ENCODE measurements around the gene NXPH1.
A peak's percentile ranks its signal among the peaks of the same experiment; 100 is the strongest.

The NXPH1 gene

DNA sequence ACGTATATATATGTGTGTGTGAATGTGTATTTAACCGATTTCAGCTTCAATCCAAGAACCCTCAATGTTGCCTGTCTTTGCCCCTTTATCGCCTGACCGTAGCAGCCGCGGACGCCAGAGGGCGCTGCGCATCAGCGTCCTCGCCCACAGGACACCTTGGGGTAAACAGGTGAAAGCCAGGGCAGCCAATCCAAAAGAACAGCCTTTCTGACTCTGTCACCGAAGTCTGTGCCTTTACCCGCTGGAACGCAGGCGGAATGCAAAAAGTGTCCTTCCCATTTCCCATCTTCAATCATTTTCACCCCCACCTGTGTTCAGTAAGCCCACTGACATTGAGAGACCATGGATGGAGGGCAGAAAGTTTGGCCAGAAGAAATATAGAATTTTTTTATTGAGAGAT lies 3.6 kb downstream of the NXPH1 start:
- peak; percentile 70 for DNase-seq (ENCODE audit: low spot score)

DNA sequence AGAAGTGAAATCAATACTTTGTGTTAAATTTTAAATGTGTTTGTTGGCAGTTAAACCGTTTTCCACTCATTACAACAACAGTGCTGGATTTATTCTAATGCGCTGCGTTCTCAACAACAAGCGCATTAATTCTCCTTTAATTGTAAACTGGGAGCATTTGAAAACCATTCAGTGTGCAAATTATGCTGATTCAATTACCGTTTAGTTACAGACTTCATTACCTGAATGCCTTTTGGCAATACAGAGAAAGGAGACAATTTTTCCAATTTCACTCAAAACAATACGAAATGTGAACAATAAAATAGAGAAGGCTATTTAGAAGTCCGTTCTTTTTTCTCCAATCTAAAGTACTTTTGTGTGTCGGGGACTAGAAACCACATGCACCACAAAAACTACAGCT lies 4.2 kb downstream of the NXPH1 start:
- DNase-seq (ENCODE audit: low spot score) = no peak

DNA sequence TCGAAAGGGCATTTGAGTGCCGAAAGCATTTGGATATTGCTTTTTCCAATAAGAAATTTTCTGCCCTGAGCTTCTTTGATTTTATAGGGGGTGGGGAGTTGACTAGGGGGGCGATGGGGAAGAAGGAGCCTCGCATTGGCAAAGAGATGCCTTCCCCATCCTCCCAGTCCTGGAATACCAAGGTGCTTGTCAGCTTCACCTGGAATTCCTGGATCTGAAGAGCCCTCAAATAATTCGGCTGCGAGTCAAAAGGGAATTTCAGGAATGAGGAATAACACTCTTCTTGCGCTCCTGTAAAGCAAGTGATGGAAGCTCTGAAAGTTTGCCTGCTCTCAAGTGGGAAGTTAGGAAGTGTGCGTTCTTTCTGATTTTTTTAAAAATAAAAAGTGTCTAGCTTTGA lies 7.3 kb downstream of the NXPH1 start:
- no peak for DNase-seq (ENCODE audit: low spot score)

DNA sequence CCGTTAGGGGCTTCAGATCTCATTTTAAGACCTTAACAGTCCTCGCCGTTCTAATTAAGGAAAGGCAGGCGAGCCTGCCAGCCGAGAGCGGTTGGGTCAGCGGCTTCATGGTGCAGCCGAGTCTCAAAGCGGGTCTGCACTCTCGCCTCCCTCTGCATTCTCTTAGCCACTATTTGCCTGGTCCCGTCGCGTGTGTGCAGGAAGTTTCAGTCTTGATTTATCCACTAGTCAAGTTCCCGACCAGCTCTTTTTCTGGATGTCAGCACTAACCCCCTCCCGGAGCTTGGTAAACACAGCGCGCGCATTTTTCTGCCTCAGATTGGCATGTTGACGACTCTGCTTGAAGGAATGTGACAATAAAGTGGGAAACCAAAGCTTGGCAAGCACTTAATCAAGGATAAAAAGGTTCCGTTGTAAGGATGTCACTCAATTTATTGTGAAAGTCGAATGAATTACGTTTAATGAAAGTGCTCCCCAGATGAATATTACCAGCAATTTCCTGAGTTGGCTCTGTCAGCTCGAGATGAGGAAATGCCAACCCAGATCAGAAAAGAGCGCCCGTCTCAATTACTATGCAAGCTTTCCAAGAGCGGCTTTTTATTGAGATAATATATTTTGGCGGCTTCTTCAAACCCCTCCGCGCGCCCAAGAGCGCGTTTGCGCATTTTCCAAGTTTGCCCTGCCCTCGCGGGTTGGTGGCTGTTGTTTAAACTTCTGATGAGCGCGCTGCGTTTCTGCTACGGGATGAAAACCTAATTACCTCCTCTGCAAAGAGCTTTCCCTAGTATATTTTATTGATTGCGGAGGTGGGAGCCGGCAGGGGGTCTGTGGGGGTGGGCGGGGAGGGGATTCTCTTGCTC lies 7.9 kb downstream of the NXPH1 start:
- no peak for DNase-seq (ENCODE audit: low spot score)

DNA sequence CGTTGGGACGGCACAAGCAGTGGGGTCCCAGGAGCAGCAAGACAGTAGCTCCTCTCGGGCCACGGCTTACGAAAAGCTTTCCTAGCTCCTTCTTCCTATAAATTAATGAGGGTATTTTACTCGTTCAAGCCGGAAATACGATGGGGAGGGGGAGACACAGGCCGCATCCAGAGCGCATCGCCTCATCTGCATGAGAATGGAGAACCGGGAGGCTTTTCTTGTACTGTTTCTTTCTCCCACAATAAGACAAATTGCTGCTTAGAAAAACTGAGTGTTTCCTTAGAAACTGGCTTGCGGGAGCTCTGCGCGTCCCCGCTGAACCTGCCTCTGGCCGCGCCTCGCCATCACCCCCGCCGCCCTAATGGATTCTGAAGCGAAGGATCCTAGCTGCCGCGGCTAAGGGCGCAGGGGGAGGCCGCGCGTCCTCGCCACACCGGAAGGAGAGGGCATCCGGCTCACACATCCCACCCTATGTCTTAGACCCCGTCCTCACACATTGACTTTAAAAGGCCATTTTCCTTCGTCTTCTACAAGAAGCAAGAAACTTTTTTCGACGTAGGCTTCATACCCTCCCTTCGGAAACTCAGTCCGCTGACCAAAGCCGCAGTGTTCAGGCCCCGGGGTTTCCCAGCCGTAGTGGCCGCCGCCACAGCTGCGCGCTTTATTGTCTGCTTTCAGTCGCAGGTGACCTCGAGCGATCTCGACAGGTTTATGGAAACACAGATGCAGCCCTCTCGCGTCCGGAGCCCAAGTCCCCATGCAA lies 8.8 kb downstream of the NXPH1 start:
- DNase-seq (ENCODE audit: low spot score) = no peak

DNA sequence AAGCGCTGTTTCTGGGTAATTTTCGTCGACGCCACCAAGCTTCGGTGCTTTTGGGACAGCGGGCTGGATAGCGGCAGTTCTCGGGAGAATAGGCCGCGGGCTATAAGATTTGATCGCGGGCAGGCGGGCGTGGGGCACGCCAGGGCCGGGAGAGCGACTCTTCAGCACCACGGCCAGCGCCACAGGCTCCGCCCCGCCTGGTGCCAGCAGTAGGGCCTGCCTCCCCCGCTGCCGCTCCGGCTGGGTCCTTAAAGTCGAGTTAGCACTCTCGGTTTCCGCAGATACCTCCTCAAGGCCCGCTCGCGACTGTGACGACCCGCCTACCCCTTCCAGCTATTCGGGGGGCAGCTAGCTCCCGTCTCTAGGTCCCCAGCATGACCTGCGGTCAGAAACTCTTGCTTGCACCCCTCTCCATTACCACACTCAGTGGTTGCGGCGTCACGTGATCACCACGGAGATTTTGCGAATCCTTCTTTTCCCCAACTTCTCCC lies 9.4 kb downstream of the NXPH1 start:
- DNase-seq (ENCODE audit: low spot score) = no peak

DNA sequence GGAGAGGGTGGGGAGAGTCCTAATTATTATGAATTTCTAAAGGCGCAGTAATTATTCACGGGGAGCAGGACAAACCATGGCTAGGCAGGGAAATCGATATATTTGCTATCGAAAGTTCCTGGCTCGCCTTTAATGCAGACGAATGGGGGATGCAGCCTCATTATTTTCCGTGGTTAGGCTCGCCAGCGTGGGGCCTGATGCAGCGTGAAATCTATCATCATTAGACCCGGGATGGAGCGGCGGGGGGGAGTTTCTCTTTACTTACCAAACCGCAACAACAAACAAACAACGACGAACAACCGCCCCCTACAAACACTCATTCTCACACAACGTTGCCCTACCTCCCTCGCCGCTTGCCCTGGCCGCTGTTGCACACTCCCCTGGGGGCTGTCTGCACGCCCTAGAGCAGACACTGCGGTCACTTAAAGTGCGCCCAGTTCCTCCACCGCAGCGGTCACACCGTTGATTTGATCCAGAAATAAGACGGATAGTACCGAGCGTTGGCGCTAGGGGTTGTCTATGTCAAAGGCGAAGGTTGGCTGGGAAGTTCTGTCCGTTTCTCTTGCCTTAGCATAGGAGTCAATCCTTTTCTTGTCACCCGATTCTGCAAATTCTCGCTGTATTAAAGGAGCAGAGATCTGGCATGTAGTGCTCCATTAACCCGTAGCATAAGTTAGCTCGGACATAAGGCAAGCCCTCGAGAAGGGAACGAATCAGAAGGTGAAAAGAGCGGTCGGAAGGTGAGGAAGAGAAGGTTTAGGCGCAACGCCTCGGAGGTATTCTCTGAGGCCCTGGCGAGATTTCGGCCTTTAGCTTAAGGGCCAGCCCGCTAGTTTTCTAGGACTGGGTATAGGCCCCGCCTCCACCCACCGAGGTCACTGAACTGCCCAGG lies 10.4 kb downstream of the NXPH1 start:
- DNase-seq (ENCODE audit: low spot score) = peak; percentile 58

DNA sequence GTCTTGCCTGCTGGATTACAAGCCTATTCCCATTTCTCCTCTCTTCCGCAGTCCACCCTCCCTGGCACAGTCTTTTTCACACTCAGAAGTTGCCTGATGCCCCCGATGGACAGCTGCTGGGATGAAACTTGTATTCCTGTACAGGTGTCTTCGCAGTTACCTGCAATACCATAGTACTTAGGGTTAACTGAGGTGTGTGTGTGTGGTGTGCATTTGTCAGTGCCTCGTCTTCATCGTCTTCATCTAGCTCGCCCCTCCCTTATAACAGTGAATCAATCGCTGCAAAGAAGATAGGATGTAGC lies 11.0 kb downstream of the NXPH1 start:
- DNase-seq (ENCODE audit: low spot score) = no peak

DNA sequence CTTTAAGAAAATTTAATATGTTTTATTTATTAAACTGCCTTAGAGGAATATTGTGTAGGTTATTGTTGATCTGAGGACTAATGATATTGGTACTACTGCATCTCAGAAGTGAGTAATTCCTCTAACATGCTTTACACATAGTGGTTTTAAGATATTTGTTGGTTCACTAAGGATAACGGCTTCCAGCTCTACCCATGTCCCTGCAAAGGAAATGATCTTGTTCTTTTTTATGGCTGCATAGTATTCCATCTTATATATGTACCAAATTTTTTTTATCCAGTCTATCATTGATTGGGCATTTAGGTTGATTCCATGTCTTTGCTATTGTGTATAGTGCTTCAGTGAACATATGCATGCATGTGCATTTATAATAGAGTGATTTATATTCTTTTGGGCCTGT lies 20.1 kb downstream of the NXPH1 start:
- no peak for DNase-seq (ENCODE audit: low spot score)

DNA sequence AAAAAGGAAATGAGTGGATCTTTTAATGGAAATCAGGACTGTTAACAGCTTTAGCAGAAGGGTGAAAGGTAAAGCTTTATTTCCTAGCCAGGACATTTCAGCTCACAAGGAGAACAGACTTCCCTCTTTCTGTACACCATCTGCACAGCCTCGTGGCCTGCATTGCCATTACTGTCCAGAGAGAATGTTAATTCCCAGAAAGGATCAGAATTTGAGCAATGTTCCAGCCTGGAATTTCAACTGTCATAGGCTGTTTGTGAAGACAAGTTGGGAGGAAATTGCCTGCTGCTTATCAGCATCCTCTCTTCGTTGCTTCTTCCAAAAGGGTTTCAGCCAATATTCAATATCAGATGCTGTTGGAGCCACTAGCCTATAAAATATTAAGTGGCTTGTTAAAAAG lies 22.0 kb downstream of the NXPH1 start:
- DNase-seq (ENCODE audit: low spot score) = peak; percentile 63

DNA sequence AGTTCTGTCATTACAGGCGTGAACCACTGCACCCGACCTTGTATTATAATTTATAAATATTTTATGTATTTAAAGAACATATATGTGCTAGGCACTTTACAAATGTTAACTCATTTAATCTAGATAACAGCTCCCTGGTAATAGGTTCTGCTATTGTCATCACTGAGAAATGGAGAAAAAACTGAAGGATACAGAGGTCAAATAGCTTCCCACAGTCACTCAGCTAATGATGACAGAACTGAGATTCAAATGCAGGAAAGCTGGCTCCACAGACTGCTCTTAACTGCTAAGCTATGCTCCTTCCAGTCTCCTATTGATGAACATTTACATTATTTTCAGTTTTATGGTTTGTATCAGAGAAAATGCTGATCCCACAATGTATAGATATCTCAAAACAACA lies 28.9 kb downstream of the NXPH1 start:
- no peak for DNase-seq (ENCODE audit: low spot score)

DNA sequence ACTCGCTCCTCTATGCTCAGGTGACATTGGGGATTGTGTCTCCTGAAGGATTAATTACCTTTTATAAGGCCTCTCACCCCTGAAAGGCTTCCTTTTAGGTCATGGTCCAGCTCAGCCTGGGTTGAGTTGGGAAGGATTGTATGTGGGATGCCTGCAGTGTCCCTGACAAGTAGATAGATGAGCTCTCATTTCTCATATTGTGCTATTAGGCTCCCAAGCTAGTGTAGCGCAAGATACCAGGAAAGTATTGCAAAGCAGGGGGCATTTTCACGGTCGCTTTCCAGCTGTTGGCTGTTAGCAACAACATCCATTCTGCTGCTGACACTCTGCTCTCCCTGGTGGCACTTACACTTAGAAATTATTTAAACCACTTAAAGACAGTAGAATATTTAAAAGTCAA lies 31.9 kb downstream of the NXPH1 start:
- no peak for DNase-seq (ENCODE audit: low spot score)

DNA sequence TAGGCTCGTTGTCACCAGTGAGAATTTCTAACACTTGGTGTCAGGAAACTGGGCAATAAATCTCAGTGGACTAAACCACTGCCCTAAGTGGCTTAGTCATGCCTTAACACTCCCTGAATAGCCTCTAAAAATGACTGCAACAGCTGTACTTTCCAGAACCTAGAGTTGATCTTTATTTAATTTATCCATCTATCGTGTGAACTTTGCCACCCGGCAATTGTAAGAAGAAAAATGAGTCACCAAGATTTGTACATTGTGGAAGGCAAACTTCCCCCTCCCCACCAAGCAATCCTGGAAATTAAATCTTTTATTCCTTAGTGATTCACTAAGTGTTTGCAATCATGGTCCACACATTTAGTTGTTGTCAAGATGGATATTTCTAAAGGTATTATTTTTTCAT lies 47.1 kb downstream of the NXPH1 start:
- no peak for DNase-seq (ENCODE audit: low spot score)

DNA sequence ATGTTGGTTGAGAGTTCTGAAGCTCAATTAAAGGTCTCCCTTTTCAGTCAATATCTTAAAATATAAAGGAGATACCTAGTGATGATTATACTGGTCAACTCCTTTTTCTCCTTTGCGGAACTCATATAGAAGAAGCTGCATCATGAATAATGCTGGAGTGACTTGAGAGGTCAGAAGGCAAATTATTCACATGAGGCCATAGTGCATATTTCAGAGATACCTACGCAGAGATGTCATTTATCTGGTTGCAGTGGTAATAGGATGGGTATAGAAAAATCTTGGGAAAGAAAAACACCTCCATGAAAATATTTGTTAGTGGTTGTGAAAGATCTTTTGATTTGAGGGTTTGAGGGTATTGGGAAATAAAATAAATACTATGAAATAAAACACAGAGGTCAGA lies 47.7 kb downstream of the NXPH1 start:
- no peak for DNase-seq (ENCODE audit: low spot score)

DNA sequence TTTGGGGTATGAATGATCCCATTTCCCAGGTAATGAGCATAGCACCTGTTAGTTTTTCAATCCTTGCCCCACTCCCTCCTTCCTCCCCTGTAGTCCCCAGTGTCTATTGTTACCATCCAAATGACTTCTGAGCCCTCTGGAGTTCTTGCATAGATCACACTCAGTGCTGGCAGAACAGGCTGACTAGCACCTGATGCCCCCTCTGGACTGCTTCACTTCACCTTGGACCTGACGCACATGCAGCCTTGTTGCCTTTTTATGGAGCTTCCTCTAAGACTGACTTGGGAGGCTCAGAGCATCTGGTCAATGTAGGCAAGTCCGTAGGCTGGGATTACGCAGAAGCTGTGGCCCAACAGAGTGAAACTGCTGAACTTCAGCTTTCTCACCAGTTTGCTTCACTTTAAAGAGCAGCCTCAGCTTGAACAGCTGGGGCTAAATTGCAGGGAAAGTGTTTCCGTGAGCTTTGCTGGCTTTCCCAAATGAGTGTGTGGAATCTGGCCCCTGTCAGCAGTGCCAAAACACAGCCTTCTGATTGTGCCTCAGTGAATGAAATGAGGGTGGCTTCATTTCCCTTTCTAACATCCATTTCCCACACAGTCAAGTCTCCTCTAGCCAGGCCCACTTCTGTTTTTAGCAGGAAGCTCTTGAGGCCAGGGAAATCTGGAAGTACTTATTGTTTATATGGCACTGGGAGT lies 48.5 kb downstream of the NXPH1 start:
- DNase-seq (ENCODE audit: low spot score) = no peak

DNA sequence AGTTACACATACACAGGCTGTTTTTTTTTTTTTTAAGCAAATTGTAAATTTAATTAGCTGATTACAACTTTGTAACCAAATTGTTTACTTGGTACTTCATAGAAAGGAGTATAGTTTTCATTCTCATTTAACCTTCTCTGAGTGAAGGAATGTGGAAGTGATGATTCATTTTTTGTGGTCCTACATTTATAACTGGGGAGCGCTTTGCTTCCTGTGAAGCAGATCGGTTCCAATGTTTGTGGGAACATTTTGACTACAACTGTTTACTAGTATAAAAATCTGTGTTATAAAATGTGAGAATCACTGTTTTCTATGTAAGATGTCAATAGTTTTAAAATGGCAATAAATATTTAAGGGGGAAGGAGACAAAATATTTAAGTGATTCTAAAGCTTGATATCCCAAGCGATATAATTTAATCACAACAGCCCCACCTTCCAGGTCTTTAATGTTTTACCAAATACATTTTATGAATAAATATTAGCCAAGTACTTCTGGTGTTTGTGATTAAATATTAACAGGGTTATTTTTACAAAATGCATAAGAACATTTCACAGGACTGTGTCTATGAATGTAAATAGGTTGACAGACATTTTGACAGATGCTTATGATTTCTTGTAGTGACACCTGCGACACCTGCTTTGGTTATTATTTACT lies 57.1 kb downstream of the NXPH1 start:
- no peak for DNase-seq (ENCODE audit: low spot score)

DNA sequence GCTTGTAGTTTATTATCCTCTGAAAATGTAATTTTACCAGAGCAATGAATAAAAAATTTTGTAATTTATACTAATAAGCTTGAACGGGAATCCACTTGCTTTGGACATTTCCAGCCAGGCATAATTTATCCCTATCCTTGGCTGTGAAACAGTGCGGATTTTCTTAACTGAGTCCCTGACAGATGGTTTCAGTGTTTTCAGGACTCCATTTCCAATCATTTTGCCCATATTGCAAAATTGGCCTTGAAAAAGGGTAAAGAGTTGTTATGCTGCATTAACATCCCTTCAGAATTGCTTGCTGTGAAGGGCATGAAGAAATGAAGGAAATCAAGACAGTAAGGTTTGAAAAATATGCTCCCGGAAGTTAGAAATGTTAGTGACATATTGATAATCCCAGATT lies 57.7 kb downstream of the NXPH1 start:
- peak; percentile 82 for DNase-seq (ENCODE audit: low spot score)

DNA sequence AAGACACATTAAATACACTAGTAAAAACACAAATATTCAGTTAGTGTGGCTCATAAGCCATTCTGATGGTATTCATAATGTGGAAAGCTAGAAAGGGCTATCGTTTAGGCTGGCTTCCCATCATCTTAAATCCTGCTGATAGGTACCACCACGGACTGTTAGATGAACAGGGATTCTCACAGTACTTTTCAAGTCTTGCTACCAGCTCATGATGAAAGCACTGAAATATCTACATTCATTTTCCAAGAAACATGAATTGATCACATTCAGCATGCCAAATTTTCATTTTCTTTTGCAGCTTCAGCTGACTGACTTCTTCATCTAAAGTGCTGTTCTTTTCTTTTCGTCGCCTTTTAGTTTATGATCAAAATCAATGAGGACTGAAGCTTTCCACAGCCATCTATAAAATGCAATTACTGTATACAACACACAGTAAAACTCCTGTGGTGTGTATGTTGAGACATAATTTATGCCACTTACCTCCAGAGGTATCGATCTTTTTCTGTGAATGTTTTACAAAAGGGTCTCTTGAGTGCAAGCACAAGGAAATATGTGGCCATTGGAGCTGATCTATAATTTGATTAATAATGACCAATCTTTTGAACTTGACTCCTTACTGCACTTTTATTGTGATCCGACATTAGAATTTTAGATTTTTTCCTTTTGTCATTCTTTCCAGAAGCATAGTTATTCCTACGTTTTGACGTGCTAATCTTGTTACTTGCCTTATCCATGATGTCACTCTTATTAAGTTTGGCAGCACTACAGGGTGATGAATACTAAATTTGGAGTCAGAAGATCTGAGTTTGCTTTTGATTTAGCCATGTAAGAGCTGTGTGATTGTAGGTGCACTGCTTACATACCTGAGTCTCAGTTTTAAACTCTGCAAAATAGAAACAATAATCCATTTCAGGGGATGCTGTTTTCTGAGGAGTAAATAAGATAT lies 58.4 kb downstream of the NXPH1 start:
- DNase-seq (ENCODE audit: low spot score) = no peak

DNA sequence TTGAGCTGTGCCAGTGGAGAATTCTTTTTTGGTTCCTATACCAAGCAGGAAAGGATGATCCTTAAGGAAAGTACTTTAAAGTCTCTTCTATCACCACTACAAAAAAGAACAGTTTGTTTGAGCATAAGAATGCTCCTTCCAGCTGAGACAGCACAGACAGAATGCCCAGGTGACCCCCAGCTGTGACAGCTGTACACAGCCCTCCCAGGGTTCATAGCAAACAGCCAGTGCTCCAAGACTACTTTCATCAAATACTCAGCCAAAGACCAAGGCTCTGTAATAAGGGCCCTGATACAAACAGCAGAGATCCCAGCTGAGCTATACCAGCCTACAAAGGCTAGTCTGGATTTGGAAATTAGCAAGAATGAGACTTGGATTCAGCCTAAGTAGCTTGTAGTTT lies 65.7 kb downstream of the NXPH1 start:
- DNase-seq (ENCODE audit: low spot score) = no peak

DNA sequence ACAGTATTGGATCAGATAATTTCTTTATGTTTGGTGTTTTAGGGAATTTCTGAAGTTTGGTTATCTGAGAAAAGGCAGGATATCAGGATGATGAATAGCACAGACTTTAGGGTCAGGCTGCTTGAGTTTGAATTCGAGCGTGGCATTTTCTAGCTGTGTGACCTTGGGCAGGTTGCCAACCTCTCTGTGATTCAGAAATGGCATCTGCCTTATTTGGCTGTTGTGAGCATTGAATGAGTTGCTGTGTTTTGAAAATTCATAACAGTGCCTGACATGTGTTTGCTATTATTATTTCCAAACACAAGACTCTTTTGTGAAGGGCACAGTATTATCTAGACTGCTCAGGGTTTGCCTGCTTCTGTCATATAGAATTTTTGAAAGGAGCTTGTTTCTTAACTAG lies 66.9 kb downstream of the NXPH1 start:
- DNase-seq (ENCODE audit: low spot score) = peak; percentile 42
